Measurements from ENCODE around the gene ACOD1.

ACOD1 gene

DNA sequence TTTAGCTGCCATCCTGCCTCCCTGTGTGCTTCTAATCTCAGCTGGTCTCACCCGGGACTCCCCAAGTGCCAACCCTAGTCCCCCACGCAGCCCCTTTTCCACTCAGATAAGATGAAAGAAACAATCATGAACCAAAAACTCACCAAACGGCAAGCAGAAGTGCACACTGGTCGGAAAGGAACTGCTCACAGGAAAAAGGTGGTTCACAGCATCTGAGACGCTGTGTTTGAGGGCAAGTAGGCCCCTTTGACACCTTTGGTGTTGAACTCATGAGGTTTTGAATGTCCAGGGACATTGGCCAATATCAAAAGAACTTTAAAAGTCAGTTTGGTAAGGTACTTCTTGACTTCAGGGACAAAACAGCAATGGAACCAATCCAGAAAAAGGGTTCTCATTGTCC lies 20.4 kb upstream of the ACOD1 start:
- Histone ChIP-seq H3K27me3 (ENCODE audit: insufficient read depth, poor library complexity, severe bottlenecking) (no peaks in the 10 kb centered on the region), H3K4me3 (ENCODE audit: severe bottlenecking) (no peak overlapping the region), H3K36me3 (ENCODE audit: low read depth) (no peaks in the 10 kb centered on the region), H3K4me1 (ENCODE audit: insufficient read depth, poor library complexity, severe bottlenecking) (no peaks in the 10 kb centered on the region), H3K27ac (ENCODE audit: poor library complexity, severe bottlenecking) (no peak overlapping the region), H3K9me3 (ENCODE audit: severe bottlenecking) (no peaks in the 10 kb centered on the region)
- DNase-seq (ENCODE audit: low spot score), result no peak
- no peak for ATAC-seq (ENCODE audit: low read depth)
- no peak for TF ChIP-seq CTCF (IDR thresholded peaks at IDR 0.05; ENCODE audit: poor library complexity, severe bottlenecking)

DNA sequence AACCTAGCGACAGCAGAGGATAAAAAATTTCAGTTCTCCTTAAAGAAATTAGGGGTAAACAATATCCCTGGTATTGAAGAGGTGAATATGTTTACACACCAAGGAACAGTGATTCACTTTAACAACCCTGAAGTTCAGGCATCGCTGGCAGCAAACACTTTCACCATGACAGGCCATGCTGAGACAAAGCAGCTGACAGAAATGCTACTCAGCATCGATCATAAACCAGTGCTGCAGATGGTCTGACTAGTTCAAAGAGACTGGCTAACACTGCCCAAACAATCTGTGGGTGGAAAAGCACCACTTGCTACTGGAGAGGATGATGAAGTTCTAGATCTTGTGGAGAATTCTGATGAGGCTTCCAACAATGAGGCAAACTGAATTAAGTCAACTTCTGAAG lies 19.9 kb upstream of the ACOD1 start:
- TF ChIP-seq CTCF (IDR thresholded peaks at IDR 0.05; ENCODE audit: poor library complexity, severe bottlenecking), result no peak
- H3K4me3 ChIP-seq (ENCODE audit: severe bottlenecking), result no peak overlapping the region
- DNase-seq (ENCODE audit: low spot score) (no peak), ATAC-seq (ENCODE audit: low read depth) (no peak)
- H3K27ac ChIP-seq (ENCODE audit: poor library complexity, severe bottlenecking), result no peak overlapping the region
- no peaks in the 10 kb centered on the region for H3K9me3 ChIP-seq (ENCODE audit: severe bottlenecking)
- H3K4me1 ChIP-seq (ENCODE audit: insufficient read depth, poor library complexity, severe bottlenecking), result no peaks in the 10 kb centered on the region
- H3K27me3 ChIP-seq (ENCODE audit: insufficient read depth, poor library complexity, severe bottlenecking), result no peaks in the 10 kb centered on the region
- no peaks in the 10 kb centered on the region for H3K36me3 ChIP-seq (ENCODE audit: low read depth)

DNA sequence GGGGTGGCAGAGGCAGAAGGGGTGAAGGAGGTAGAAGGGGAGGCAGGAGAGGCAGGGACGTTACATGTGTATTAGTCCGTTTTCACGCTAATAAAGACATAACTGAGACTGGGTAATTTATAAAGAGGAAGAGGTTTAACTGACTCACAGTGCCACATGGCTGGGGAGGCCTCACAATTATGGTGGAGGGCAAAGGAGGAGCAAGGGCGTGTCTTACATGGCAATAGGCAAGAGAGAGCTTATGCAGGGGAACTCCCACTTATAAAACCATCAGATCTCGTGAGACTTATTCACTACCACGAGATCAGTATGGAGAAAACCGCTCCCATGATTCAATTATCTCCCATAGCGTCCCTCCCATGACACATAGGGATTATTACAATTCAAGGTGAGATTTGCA lies 19.0 kb upstream of the ACOD1 start:
- Histone ChIP-seq H3K36me3 (ENCODE audit: low read depth) (no peaks in the 10 kb centered on the region), H3K27ac (ENCODE audit: poor library complexity, severe bottlenecking) (no peak overlapping the region), H3K9me3 (ENCODE audit: severe bottlenecking) (no peaks in the 10 kb centered on the region), H3K4me3 (ENCODE audit: severe bottlenecking) (no peak overlapping the region), H3K4me1 (ENCODE audit: insufficient read depth, poor library complexity, severe bottlenecking) (no peaks in the 10 kb centered on the region), H3K27me3 (ENCODE audit: insufficient read depth, poor library complexity, severe bottlenecking) (no peaks in the 10 kb centered on the region)
- TF ChIP-seq CTCF (IDR thresholded peaks at IDR 0.05; ENCODE audit: poor library complexity, severe bottlenecking), result no peak
- no peak for ATAC-seq (ENCODE audit: low read depth)
- DNase-seq (ENCODE audit: low spot score), result no peak

- Histone ChIP-seq H3K36me3 (ENCODE audit: low read depth) (no peaks in the 10 kb centered on the region), H3K27me3 (ENCODE audit: insufficient read depth, poor library complexity, severe bottlenecking) (no peaks in the 10 kb centered on the region), H3K4me3 (ENCODE audit: severe bottlenecking) (no peak overlapping the region), H3K9me3 (ENCODE audit: severe bottlenecking) (no peaks in the 10 kb centered on the region), H3K27ac (ENCODE audit: poor library complexity, severe bottlenecking) (no peak overlapping the region), H3K4me1 (ENCODE audit: insufficient read depth, poor library complexity, severe bottlenecking) (no peaks in the 10 kb centered on the region)
- ATAC-seq (ENCODE audit: low read depth) (no peak), DNase-seq (ENCODE audit: low spot score) (no peak)
- no peak for TF ChIP-seq CTCF (IDR thresholded peaks at IDR 0.05; ENCODE audit: poor library complexity, severe bottlenecking)
These were observed 18.4 kb upstream of the ACOD1 start for GRCh38 chr13:76929851-76930374.

GRCh38 chr13:76932076-76932475 lies 16.2 kb upstream of the ACOD1 start:
- no peak for TF ChIP-seq CTCF (IDR thresholded peaks at IDR 0.05; ENCODE audit: poor library complexity, severe bottlenecking)
- H3K4me1 ChIP-seq (ENCODE audit: insufficient read depth, poor library complexity, severe bottlenecking), result peaks cover 4% of the 10 kb centered on the region
- no peak for ATAC-seq (ENCODE audit: low read depth)

More at GRCh38 chr13:76932076-76932475, 16.2 kb upstream of the ACOD1 start:
- no peak overlapping the region for H3K4me3 ChIP-seq (ENCODE audit: severe bottlenecking)
- no peak overlapping the region for H3K27ac ChIP-seq (ENCODE audit: poor library complexity, severe bottlenecking)
- H3K36me3 ChIP-seq (ENCODE audit: low read depth), result no peaks in the 10 kb centered on the region
- DNase-seq (ENCODE audit: low spot score), result no peak
- H3K27me3 ChIP-seq (ENCODE audit: insufficient read depth, poor library complexity, severe bottlenecking), result no peaks in the 10 kb centered on the region
- no peaks in the 10 kb centered on the region for H3K9me3 ChIP-seq (ENCODE audit: severe bottlenecking)
